ENCODE data around the gene CTPS1.
A peak's percentile ranks its signal among the peaks of the same experiment; 100 is the strongest.

CTPS1 gene

GRCh38 chr1:41003127-41003639 lies 23.7 kb downstream of the CTPS1 start:
- DNase-seq = no peak

GRCh38 chr1:41003640-41004220 lies 24.2 kb downstream of the CTPS1 start:
- peak; percentile 86 for DNase-seq

- no peak for DNase-seq
Measured at GRCh38 chr1:41005876-41006275, 26.4 kb downstream of the CTPS1 start.

GRCh38 chr1:41006942-41007865 lies 27.7 kb downstream of the CTPS1 start:
- no peak for DNase-seq

- DNase-seq = no peak
Measured at GRCh38 chr1:41009466-41009865, 30.0 kb downstream of the CTPS1 start.

GRCh38 chr1:41010345-41010744 lies 30.8 kb downstream of the CTPS1 start:
- no peak for DNase-seq

GRCh38 chr1:41013024-41013423 lies 33.5 kb downstream of the CTPS1 start:
- no peak for DNase-seq

- DNase-seq = no peak
Measured at GRCh38 chr1:41013796-41014195, 34.3 kb downstream of the CTPS1 start.

GRCh38 chr1:41014871-41015270 lies 35.4 kb downstream of the CTPS1 start:
- no peak for DNase-seq

GRCh38 chr1:41015281-41015896 lies 35.9 kb downstream of the CTPS1 start:
- DNase-seq = no peak

- DNase-seq = no peak
Measured at GRCh38 chr1:41015897-41016470, 36.5 kb downstream of the CTPS1 start.

- no peak for DNase-seq
Measured at GRCh38 chr1:41017141-41018017, 37.9 kb downstream of the CTPS1 start.

GRCh38 chr1:41018018-41018410 lies 38.5 kb downstream of the CTPS1 start:
- DNase-seq = no peak

- no peak for DNase-seq
Measured at GRCh38 chr1:41019353-41019745, 39.9 kb downstream of the CTPS1 start.

- no peak for DNase-seq
Measured at GRCh38 chr1:41020109-41020576, 40.6 kb downstream of the CTPS1 start.

GRCh38 chr1:41020654-41021053 lies 41.2 kb downstream of the CTPS1 start:
- DNase-seq = no peak

GRCh38 chr1:41021526-41022308 lies 42.2 kb downstream of the CTPS1 start, which contains the start of gene SLFNL1:
SLFNL1 (minus strand) TSS chr1:41021725; CDS start chr1:41020660, 1,065 bp downstream.
- DNase-seq = no peak

- DNase-seq = no peak
Measured at GRCh38 chr1:41022424-41022823, 42.9 kb downstream of the CTPS1 start.

GRCh38 chr1:41023279-41023990 lies 43.9 kb downstream of the CTPS1 start:
- DNase-seq = no peak

GRCh38 chr1:41024953-41025352 lies 45.5 kb downstream of the CTPS1 start:
- no peak for DNase-seq
